GM18505 (cell line): ENCODE data around the gene TNIK.

ENCODE experiments used
- ATAC-seq: cut with Tn5 transposase; IDR thresholded peaks from one replicate; pipeline ENCODE4 v1.9.1; 2021; ENCODE audit not compliant: unreplicated experiment
- POLR2A ChIP-seq: IDR thresholded peaks from 4 replicates; pipeline ENCODE4 v1.6.1; 2011; ENCODE audit warnings: borderline replicate concordance; ENCODE audit not compliant: insufficient read depth, insufficient read length; ENCODE audit errors: extremely low read depth

The TNIK gene

DNA sequence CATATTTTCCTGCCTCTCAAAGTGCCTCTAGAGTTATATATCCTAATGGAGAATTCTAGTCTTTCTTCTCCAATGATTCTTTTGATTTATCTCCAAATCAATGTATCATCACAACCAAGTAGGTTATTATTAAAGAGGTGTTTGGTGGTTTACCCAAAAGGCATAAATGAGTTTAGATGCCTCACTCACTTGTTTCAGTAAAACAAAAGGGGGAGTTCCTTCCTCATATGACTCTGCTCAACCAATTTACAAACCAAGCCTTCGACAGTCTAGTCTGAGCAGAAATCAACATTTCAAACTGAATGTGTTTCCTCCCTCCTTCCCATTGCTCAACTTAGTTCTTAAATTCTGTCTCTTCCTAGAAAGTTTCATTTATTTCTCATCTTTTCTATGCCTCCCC is 116.5 kb downstream of the TNIK start:
- TF ChIP-seq POLR2A, result no peak
- ATAC-seq, result no peak

DNA sequence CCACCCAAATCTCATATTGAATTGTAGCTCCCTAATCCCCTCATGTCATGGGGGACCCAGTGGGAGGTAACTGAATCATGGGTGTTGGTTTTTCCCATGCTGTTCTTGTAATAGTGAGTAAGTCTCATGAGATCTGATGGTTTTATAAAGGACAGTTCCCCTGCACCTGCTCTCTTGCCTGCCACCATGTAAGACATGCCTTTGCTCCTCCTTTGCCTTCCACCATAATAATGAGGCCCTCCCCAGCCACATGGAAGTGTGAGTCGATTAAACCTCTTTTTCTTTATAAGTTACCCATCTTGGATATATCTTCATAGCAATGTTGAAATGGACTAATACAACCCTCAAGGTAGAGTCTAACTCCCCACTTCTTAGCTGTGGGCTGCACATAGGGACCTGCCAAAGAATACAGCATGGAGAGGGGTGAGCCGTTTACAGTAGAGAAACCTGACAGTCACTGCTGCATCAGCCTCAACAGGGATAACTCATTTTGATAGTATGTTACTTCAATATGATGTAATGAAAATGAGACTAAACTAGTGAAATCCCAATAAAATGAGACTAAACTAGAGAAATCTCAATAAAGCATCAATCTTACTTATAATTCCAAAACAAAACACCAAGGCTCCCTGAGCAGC is 117.3 kb downstream of the TNIK start:
- TF ChIP-seq POLR2A, result no peak
- no peak for ATAC-seq

DNA sequence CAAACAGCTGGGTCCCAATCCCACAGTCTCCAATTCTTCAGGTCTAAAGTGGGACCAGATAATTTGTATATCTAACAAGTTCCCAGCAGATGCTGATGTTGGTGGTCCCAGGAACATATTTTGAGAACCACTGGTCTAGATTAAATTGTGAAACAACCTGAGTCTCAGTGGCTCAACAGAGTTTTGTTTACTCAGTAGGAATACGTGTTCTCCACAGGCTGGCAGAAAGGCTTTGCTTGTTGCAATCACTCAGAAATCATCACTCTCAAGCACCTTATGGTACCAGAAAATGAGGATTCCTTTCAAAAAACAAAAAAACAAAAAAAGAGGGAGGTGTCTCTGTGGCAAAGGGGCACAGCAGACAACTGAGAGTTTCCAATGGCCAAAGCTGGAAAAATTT is 118.0 kb downstream of the TNIK start:
- ATAC-seq, result no peak
- TF ChIP-seq POLR2A, result no peak

DNA sequence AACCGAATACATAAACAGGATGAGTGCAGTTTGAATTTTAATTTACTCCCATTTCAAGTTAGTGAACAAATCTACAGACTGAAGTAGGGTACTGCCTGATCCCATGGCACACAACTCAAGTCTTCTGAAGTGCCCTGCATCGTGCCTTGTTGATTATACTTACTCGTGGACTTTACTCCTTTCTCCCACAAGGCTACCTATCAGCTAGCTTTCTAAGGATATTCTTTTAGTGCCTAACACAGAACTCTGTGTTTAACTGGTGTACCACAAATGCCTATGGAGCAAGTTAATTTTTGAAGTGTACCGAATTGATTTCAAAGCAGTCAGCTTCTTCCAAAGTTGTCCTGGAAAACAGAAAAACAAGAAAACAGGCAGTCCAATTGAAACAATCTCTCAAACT is 119.8 kb downstream of the TNIK start:
- TF ChIP-seq POLR2A, result no peak
- no peak for ATAC-seq

DNA sequence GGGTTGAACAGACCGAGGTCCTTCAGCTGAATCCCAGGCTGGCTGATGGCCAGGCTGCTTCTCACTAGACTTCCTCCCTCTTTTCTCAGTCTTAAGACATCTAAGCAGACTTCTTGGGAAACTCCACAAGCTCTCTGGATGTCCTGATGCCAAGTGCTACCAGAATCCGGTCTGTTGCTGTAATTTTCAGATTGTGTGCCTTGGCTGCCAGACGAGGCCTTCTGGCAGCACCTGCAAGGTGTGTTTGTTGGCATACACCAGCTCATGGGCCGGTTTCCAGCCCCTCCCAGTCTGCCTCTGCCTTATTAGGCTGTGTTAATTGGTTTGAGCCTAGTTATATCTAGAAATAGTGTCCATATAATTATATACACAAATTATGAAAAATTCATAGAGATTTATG is 120.6 kb downstream of the TNIK start:
- no peak for ATAC-seq
- no peak for TF ChIP-seq POLR2A

DNA sequence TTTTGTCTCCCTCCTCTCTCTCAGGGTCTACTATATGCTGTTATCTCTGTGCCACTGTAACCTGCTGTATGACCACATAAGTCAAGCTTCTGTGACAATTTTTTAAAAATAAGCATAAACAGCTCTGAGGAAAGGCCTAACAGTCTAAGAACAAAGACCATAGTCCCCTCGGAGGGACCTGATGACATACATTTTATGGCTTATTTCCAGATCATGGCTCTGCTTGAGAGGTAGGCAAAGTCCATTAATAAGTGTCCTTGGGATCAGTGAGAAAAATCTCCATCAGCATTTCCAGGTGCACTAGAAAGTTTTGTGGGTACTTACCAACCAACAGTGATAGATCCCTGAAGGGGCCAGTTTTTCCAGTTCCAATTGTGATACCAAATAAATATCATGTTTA is 123.8 kb downstream of the TNIK start:
- no peak for TF ChIP-seq POLR2A
- ATAC-seq, result no peak

DNA sequence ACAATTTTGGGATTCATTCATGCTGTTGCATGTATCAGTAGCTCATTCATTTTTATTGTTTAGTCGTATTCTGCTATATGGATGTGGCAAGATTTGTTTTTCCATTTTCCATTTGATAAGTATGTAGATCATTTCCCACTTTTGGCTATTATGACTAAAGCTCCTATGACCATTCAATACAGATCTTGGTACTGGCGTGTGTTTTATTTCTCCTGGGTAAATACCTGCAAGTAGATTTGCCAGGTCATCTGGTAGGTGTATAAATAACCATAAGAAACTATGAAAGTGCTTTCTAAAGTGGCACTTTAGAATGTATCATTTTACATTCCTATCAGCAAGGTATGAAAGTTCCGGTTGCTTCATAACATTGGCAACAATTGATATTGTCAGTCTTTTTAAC is 124.6 kb downstream of the TNIK start:
- no peak for ATAC-seq
- TF ChIP-seq POLR2A, result no peak

DNA sequence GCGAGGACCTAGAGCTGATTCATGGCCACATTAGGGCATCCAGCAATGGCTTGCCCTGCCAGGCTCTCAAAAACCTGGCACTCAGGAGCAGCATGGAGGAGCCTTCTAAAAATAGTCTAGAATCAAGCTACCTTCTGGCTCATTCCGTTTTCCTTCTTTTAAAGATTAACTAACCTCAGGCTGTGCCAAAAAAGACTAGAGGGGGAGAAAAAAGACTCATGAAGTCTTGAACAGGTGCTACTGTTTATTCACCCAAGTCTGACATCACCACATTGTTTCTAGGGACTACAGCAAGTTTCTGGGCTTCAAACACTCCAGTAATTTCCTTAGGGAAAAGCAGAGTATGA is 125.8 kb downstream of the TNIK start:
- no peak for ATAC-seq
- TF ChIP-seq POLR2A, result no peak

DNA sequence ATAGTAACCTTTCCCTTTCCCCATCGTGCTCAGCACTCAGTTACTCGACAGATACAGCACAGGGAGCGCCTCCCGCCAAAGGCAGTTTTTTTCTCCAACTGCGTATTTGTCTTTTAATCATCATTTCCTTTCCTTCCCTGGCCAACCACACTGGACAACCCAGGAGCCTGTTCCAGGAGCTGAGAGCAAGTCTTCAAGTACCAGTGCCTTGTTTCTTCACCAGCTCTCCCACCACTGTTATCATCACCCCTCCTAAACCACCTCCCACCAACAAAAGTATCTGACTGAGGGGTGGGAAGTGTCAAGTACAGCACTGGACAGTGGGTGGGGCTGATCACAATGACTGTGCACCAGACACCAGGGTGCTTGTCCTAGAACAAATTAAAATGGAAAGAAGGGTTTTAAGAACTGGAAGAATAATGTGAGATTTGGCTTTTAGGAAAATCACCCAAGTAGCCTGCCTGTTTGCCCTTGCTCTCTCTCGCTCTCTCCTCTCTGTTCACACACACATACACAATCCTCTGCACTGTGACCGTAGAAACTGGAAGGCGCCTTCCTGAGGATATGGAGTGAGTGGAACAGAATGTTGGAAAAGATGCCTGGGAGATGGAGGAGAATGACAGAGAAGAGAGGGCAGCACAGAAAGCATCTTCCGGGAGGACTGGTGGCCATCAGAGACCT is 126.3 kb downstream of the TNIK start:
- no peak for TF ChIP-seq POLR2A
- ATAC-seq, result no peak

DNA sequence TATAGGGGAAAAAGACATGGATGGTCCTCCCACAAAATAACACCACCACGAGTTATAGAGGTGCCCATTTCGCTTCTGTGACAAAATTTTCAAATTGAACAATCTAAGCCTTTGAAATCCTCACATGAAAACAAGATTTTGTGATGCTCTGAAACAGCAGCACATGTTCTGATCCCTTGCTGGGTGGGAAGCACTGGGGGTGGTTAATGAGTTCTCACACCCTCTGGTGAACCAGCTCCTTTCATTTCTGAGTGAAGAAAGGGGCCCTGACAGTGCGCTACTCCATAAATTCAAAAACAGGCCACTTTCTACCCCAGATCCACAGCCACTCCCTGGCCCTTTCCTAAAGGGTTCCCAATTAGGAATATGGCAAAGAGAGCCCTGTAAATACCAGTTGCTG is 129.3 kb downstream of the TNIK start:
- TF ChIP-seq POLR2A, result no peak
- no peak for ATAC-seq

DNA sequence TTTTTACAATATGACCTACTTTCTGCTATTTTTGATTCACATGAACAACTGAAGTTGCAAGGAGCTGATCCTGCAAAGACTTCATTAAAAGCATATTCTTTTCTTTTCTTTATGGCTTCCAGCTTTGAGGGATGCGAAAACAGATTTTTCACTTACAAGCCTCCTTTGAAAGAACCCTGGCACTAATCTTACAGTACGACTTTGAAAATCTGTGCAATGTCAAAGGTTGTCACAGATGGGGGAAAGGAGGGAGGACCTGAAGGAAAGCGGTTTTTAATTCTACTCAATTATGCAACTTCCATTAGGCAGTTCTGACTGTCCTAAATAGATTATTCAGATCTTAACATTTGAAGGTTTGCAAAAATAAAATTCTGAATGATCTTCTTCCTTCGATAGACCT is 130.5 kb downstream of the TNIK start:
- TF ChIP-seq POLR2A, result no peak

DNA sequence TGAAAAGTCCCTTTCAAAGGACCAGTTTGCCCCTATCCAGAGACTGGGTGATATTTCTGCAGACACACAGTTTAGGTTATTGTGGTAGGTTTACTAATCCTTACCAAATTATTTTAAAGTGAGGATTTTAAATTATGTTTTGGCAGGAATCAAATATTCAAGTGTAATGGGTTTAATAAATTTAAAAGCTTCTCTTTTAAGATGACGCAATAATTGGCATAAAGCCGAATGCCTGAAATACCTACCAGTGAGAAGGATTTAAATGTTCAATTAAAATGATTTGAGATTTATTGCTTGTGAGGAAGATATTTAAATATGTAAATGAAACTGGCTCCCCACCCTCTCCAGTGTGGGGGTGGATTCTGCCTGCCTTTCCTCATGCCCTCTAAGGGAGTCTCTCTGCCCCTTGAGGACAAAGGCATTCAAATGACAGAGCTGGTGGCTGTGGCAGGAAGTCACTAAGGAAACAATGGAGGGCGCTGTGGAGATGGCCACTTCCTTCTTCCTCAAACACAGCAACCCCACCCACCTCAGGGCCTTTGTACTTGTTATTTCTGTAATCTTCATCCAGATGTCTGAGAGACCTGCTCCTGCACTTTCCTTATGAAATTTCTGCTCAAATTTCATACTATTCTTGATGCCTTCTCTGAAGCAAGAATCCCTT is 131.7 kb downstream of the TNIK start:
- no peak for ATAC-seq
- TF ChIP-seq POLR2A, result no peak

More for the DNA sequence above, 130.5 kb downstream of the TNIK start:
- no peak for ATAC-seq

DNA sequence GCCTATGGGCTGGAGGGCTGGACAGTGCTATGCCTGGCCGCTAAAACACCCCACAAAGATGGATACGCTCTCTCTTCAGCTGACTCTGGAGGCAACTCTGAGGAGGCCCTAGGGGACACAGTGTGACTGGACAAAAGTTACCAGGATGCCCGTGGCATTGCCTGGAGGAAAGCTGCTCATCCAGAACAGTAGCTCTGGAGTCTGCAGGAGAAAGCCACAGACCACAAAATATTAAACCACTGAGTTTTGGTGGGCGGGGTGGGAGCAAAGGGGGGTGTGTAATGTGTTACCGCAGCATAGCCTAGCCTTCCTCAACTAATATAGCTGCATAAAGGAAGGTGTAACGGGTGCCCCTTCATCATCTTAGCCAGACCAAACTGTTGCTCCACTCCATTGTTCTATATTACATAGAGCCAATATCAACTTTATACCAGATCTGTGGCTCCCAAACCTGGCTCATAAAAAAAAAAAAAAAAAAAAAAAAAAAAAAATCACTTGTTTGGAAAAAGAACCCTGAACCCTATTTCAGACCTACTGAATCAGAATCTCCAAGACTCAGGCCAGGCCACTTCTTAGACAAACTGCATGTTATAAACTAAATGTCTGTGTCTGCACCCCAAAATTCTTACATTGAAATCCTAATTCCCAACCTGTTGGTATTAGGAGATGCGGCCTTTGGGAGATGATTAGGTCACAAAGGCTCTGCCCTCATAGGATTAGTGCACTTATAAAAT is 132.6 kb downstream of the TNIK start:
- no peak for TF ChIP-seq POLR2A
- ATAC-seq, result no peak
